K562 (cell line): ENCODE data around the gene HSD17B8. TPM values are rescaled to one million over a fixed set of nuclear protein-coding genes. Genes with fewer than 3 reads are reported as not detected.

Source experiments
- ATAC-seq: fragments of 200-7000 bp; cut with Tn5 transposase; 3 replicates; pipeline ENCODE4 v1.9.1; 2020; ENCODE audit warnings: moderate library complexity
- BruUV-seq: library from RNA; stranded (reverse); fragments of 400-500 nt; replicated peaks from 2 replicates; lab custom pipeline; 2021; lab: Mats Ljungman, UMichigan
- CTCF ChIA-PET: fragments of 300-600 bp; formaldehyde crosslinking; extraction: SDS; loops from one replicate; lab custom pipeline; 2021; ENCODE audit warnings: low intra/inter-chr PET ratio; lab: Yijun Ruan, JAX
- POLR2A ChIA-PET: fragments of 300-600, 350-650 bp; sonication (Branson Sonifier 250); formaldehyde crosslinking; extraction: SDS; loops from one replicate; lab custom pipeline; 2021; ENCODE audit warnings: antibody characterized with exemption, inconsistent platforms; lab: Yijun Ruan, JAX
- DNase-seq, 4 experiments: peaks; one replicate each; pipeline versions ENCODE4 v3.0.0 to v3.0.0-alpha.2; 2011 to 2018; ENCODE audit warnings: low spot score in 3 of 4, mixed read lengths in 3 of 4; ENCODE audit errors: extremely low read depth in 1 of 4
- FAIRE-seq: peaks from 2 replicates; lab custom pipeline; 2011; peaks lifted over from hg19 to GRCh38; lab: Jason Lieb, UNC
- H2AFZ ChIP-seq: 2 replicates; pipeline ENCODE4 v1.6.0; 2011; ENCODE audit warnings: low read depth, low read length, control low read depth, inconsistent platforms
- H3K27ac ChIP-seq: fragments of 200-600 bp; 3 replicates; pipeline ENCODE4 v1.8.0; 2011; ENCODE audit warnings: low read depth, mild to moderate bottlenecking, control low read depth, inconsistent platforms, low read length, moderate library complexity, mixed read lengths; ENCODE audit errors: extremely low read depth
- H3K27me3 ChIP-seq, 2 experiments: fragments of 300-600 bp in 1 of 2; 2 replicates in 1 of 2; 3 replicates in 1 of 2; pipeline versions ENCODE4 v1.6.0 to v1.8.0; 2011; ENCODE audit warnings: inconsistent platforms in 2 of 2, low read length in 2 of 2, mild to moderate bottlenecking in 1 of 2, mixed read lengths in 1 of 2, moderate library complexity in 1 of 2; ENCODE audit not compliant: control insufficient read depth in 2 of 2, insufficient read depth in 2 of 2
- H3K36me3 ChIP-seq: fragments of 300-600 bp; 3 replicates; pipeline ENCODE4 v1.8.0; 2011; ENCODE audit warnings: mild to moderate bottlenecking, low read length, inconsistent platforms; ENCODE audit not compliant: control insufficient read depth, insufficient read depth
- H3K4me1 ChIP-seq, 2 experiments: fragments of 200-600 bp in 1 of 2; replicated peaks in 1 of 2; 2 replicates in 1 of 2; 3 replicates in 1 of 2; pipeline versions ENCODE4 v1.5.1 to v1.8.0; 2011; ENCODE audit warnings: inconsistent platforms in 2 of 2, low read length in 2 of 2, mild to moderate bottlenecking in 1 of 2, mixed read lengths in 1 of 2, moderate library complexity in 1 of 2; ENCODE audit not compliant: control insufficient read depth in 2 of 2, insufficient read depth in 2 of 2
- H3K4me2 ChIP-seq: 2 replicates; pipeline ENCODE4 v1.6.1; 2011; ENCODE audit warnings: low read length, control low read depth, inconsistent platforms, mixed read lengths; ENCODE audit not compliant: insufficient read depth
- H3K4me3 ChIP-seq: fragments of 200-600 bp; sonication (generic), shearing (Covaris generic); 2 replicates; pipeline ENCODE4 v1.5.1; 2016; ENCODE audit warnings: control low read depth, inconsistent platforms
- H3K79me2 ChIP-seq: fragments of 200-600 bp; 3 replicates; pipeline ENCODE4 v1.8.0; 2011; ENCODE audit warnings: low read length, inconsistent platforms; ENCODE audit not compliant: control insufficient read depth, insufficient read depth
- H3K9ac ChIP-seq, 2 experiments: 2 replicates each; pipeline versions ENCODE4 v1.6.0 to v1.6.1; 2011; ENCODE audit warnings: low read depth in 2 of 2, low read length in 2 of 2, control low read depth in 1 of 2, inconsistent platforms in 1 of 2, mild to moderate bottlenecking in 1 of 2, mixed read lengths in 1 of 2; ENCODE audit not compliant: insufficient read depth in 1 of 2
- H3K9me1 ChIP-seq: one replicate; pipeline ENCODE4 v1.6.0; 2011; ENCODE audit warnings: inconsistent platforms, mild to moderate bottlenecking, low read length, moderate library complexity; ENCODE audit not compliant: control insufficient read depth, insufficient read depth
- H3K9me3 ChIP-seq: replicated peaks from 2 replicates; pipeline ENCODE4 v1.5.1; 2011; ENCODE audit warnings: low read depth, low read length, inconsistent platforms; ENCODE audit not compliant: control insufficient read depth, insufficient read depth
- H4K20me1 ChIP-seq: replicated peaks from 2 replicates; pipeline ENCODE4 v1.6.1; 2011; ENCODE audit warnings: low read length, inconsistent platforms, mixed read lengths; ENCODE audit not compliant: control insufficient read depth, insufficient read depth
- BHLHE40 ChIP-seq: IDR thresholded peaks from 2 replicates; pipeline ENCODE4 v1.6.1; 2011; ENCODE audit warnings: low read length, improper control_type of control experiment
- WGBS: fragments of 100-300 bp; shearing (Covaris generic); methylation state at CpG from one replicate; pipeline ENCODE4 v1.1.6; 2016; ENCODE audit warnings: low coverage, mixed read lengths; ENCODE audit not compliant: insufficient coverage; ENCODE audit errors: missing lambda C conversion rate; 5-methylcytosine and 5-hydroxymethylcytosine counted together
- in situ Hi-C: fragments of 300-500 bp; cut with MboI; formaldehyde crosslinking; loops from 4 replicates; pipeline ENCODE4 v1.15.0; 2018; ENCODE audit warnings: inconsistent platforms, mixed read lengths
- intact Hi-C: fragments of 100-400 bp; cut with micrococcal nuclease; formaldehyde crosslinking; loops from 2 replicates; pipeline ENCODE4 v1.14.2; 2022
- polyA plus RNA-seq, 8 experiments: library from polyadenylated mRNA; depleted of rRNA in 4 of 8; stranded (reverse) in 5 of 8; unstranded in 3 of 8; fragments of >200 nt; fragmentation: Nextera tagmentation in 2 of 8; fragmentation: Illumina TruSeq in 1 of 8; extraction: Ambion mirVana in 2 of 8; extraction: Trizol in 1 of 8; gene quantifications; 2 replicates each; pipeline versions ENCODE4 v1.2.1 to v1.2.3, GENCODE V29; 2011 to 2014; ENCODE audit warnings: inconsistent platforms in 1 of 8, missing spikeins in 1 of 8
- total RNA-seq, 7 experiments: library from RNA; depleted of rRNA in 6 of 7; stranded (reverse); fragments of >200 nt in 6 of 7; fragmentation: Illumina TruSeq in 2 of 7; extraction: Trizol in 2 of 7; gene quantifications; 2 replicates each; pipeline versions ENCODE4 v1.2.1 to v1.2.3, GENCODE V29; 2011 to 2021; ENCODE audit warnings: low replicate concordance in 1 of 7
- TF ChIP-seq, protein P1 (sequence below), 3 experiments: fragments of 200-800 bp in 1 of 3; fragments of 250-450 bp in 1 of 3; fragments of 450-650 bp in 1 of 3; sonication (Bioruptor Pico) in 1 of 3; sonication (Bioruptor generic) in 1 of 3; formaldehyde crosslinking in 1 of 3; IDR thresholded peaks; 2 replicates each; pipeline versions ENCODE4 v1.6.1 to v1.8.0; 2016 to 2022; ENCODE audit warnings: mild to moderate bottlenecking in 2 of 3, missing genetic modification characterization in 2 of 3, missing compliant biosample characterization in 1 of 3, moderate library complexity in 1 of 3

HSD17B8 gene
- total and polyA plus RNA-seq, 9 of the 15 experiments (the other 6 are each of a cell fraction or from before 2014, with no cell fraction given): 3.7 to 35.2 (median 14.2) TPM

DNA sequence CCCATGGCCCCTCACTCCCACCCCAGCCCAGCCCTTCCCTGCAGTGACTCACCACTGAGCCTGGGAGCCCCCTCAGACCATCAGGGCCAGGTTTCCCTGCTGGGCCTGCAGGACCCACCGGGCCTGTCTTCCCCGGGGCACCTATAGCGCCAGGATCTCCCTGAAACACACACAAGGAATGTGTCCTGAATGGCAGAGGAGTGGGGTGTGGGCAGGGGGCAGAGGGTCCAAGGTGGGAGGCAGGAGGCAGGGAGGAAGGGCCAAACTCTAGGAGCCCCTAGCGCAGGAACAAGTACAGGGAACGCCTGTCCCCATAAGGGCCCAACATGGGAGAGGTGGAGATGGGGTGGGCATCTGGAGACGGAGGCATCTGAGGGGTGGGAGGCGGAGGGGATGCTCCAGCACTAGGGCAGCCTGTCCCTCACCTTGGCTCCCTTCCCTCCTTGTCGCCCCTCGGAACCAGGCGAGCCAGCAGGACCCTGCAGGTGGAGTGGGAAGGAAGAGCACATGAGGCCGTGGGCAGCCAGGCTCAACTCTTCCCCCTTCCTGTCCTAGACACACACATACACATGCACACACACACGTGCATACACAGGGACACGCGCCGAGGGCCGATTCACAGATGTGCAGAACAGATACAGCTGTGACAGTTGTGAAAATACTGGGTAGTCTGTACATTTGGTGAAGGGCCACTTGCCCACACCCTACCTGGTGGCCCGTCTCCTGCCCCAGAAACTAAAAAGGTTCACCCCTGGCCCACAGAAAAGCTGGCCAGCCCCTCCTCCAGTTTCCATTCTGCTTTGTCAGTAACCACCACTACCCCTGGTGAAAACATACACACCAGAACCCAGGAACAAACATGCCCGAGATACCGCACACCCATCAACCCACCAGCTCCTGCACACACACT is 36.8 kb upstream of the HSD17B8 start:
- H3K36me3 ChIP-seq: no peaks in the 10 kb centered on the region
- peaks cover 0 to 18% of the 10 kb centered on the region in 2 experiments; a peak in 1 of 5 replicates for H3K4me1 ChIP-seq
- TF ChIP-seq BHLHE40: peak; percentile 53; the same call in 1 of the 2 replicates
- TF ChIP-seq, protein P1, sequence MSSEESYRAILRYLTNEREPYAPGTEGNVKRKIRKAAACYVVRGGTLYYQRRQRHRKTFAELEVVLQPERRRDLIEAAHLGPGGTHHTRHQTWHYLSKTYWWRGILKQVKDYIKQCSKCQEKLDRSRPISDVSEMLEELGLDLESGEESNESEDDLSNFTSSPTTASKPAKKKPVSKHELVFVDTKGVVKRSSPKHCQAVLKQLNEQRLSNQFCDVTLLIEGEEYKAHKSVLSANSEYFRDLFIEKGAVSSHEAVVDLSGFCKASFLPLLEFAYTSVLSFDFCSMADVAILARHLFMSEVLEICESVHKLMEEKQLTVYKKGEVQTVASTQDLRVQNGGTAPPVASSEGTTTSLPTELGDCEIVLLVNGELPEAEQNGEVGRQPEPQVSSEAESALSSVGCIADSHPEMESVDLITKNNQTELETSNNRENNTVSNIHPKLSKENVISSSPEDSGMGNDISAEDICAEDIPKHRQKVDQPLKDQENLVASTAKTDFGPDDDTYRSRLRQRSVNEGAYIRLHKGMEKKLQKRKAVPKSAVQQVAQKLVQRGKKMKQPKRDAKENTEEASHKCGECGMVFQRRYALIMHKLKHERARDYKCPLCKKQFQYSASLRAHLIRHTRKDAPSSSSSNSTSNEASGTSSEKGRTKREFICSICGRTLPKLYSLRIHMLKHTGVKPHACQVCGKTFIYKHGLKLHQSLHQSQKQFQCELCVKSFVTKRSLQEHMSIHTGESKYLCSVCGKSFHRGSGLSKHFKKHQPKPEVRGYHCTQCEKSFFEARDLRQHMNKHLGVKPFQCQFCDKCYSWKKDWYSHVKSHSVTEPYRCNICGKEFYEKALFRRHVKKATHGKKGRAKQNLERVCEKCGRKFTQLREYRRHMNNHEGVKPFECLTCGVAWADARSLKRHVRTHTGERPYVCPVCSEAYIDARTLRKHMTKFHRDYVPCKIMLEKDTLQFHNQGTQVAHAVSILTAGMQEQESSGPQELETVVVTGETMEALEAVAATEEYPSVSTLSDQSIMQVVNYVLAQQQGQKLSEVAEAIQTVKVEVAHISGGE (CRISPR knock-in tag; IDR thresholded peaks at IDR 0.05): no peak
- TF ChIP-seq, all 486 proteins: peak for 1
- Histone ChIP-seq H3K4me3 (no peak overlapping the region), H3K27me3 (peaks cover 5 to 37% of the 10 kb centered on the region in 2 experiments; a peak in 3 of 5 replicates), H3K9ac (peak overlapping the region in 1 of 2 experiments; percentile 36; a peak in 1 of 4 replicates), H3K9me1 (no peaks in the 10 kb centered on the region), H3K9me3 (no peaks in the 10 kb centered on the region), H4K20me1 (peaks cover 4% of the 10 kb centered on the region; the same call in 1 of the 2 replicates), H3K27ac (no peak overlapping the region), H3K4me2 (no peak overlapping the region), H2AFZ (no peak overlapping the region), H3K79me2 (no peaks in the 10 kb centered on the region)
- intact Hi-C loops (no loop called here), in situ Hi-C loops (no loop called here)
- no peak for ATAC-seq
- DNase-seq: no peak
- FAIRE-seq: no peak
- WGBS: 3% methylated on average over 15 of the region's 19 CpGs
- ChIA-PET POLR2A (no interaction called here), CTCF (no interaction called here)
- no TSS peak for BruUV-seq
